Neural progenitor cell (in vitro differentiated cells): ENCODE measurements around the gene SPATA19. TPM values are rescaled to one million over a fixed set of nuclear protein-coding genes. Genes with fewer than 3 reads are reported as not detected.

ENCODE experiments used
- DNase-seq: peaks from one replicate; pipeline ENCODE4 v3.0.0-alpha.2; 2016; ENCODE audit warnings: low spot score
- H2AFZ ChIP-seq: fragments of 200-600 bp; sonication (generic); replicated peaks from 2 replicates; pipeline ENCODE4 v1.6.1; 2016; ENCODE audit warnings: antibody characterized with exemption
- H3F3A ChIP-seq: fragments of 200-600 bp; sonication (generic); 2 replicates; pipeline ENCODE4 v1.6.1; 2016; ENCODE audit warnings: antibody characterized with exemption, low read depth
- H3K27ac ChIP-seq: fragments of 200-600 bp; sonication (generic); 2 replicates; pipeline ENCODE4 v1.5.1; 2016; ENCODE audit warnings: mild to moderate bottlenecking
- H3K27me3 ChIP-seq: fragments of 200-600 bp; sonication (generic); 2 replicates; pipeline ENCODE4 v1.6.1; 2016; ENCODE audit warnings: mild to moderate bottlenecking, moderate library complexity
- H3K36me3 ChIP-seq: fragments of 200-600 bp; sonication (generic); 2 replicates; pipeline ENCODE4 v1.5.1; 2016
- H3K4me1 ChIP-seq: fragments of 200-600 bp; sonication (generic); 2 replicates; pipeline ENCODE4 v1.6.1; 2016; ENCODE audit warnings: mixed run types
- H3K4me2 ChIP-seq: fragments of 200-600 bp; sonication (generic); 2 replicates; pipeline ENCODE4 v1.6.1; 2016
- H3K4me3 ChIP-seq: fragments of 200-600 bp; sonication (generic); 2 replicates; pipeline ENCODE4 v1.5.1; 2016
- H3K79me2 ChIP-seq: fragments of 200-600 bp; sonication (generic); 2 replicates; pipeline ENCODE4 v1.6.1; 2016; ENCODE audit warnings: low read depth
- H3K9ac ChIP-seq: fragments of 200-600 bp; sonication (generic); 2 replicates; pipeline ENCODE4 v1.6.1; 2016
- H3K9me3 ChIP-seq: fragments of 200-600 bp; sonication (generic); 2 replicates; pipeline ENCODE4 v1.5.1; 2016; ENCODE audit warnings: low read depth
- H4K20me1 ChIP-seq: fragments of 200-600 bp; sonication (generic); 2 replicates; pipeline ENCODE4 v1.6.1; 2016; ENCODE audit warnings: low read depth
- H3K27ac Mint-ChIP-seq: 3 replicates; pipeline ENCODE4 v1.8.0; 2021; ENCODE audit warnings: mixed read lengths
- H3K27me3 Mint-ChIP-seq: 2 replicates; pipeline ENCODE4 v1.8.0; 2022; ENCODE audit warnings: low read depth, mild to moderate bottlenecking, inconsistent platforms, moderate library complexity, mixed read lengths; ENCODE audit not compliant: insufficient read depth
- H3K36me3 Mint-ChIP-seq: 3 replicates; pipeline ENCODE4 v1.8.0; 2021; ENCODE audit warnings: mixed read lengths
- H3K4me1 Mint-ChIP-seq: 3 replicates; pipeline ENCODE4 v1.8.0; 2021; ENCODE audit warnings: mixed read lengths
- H3K4me3 Mint-ChIP-seq: 3 replicates; pipeline ENCODE4 v1.8.0; 2021; ENCODE audit warnings: mild to moderate bottlenecking, moderate library complexity, mixed read lengths
- H3K9me3 Mint-ChIP-seq: 3 replicates; pipeline ENCODE4 v1.8.0; 2020; ENCODE audit warnings: mixed read lengths
- CTCF ChIP-seq: fragments of 200-600 bp; sonication (generic); IDR thresholded peaks from 2 replicates; pipeline ENCODE4 v1.5.1; 2017; ENCODE audit warnings: antibody characterized with exemption, mild to moderate bottlenecking
- EZH2 ChIP-seq: fragments of 200-600 bp; sonication (generic); IDR thresholded peaks from 2 replicates; pipeline ENCODE4 v1.6.1; 2017; ENCODE audit warnings: antibody characterized with exemption, mild to moderate bottlenecking, moderate library complexity
- EZH2phosphoT487 ChIP-seq: fragments of 200-600 bp; sonication (generic); IDR thresholded peaks from 2 replicates; pipeline ENCODE4 v1.6.1; 2017; ENCODE audit warnings: antibody characterized with exemption
- total RNA-seq: library from RNA; depleted of rRNA; stranded (reverse); fragments of >200 nt; gene quantifications from 2 replicates; pipeline ENCODE4 v1.2.3, GENCODE V29; 2015; ENCODE audit warnings: low replicate concordance

The SPATA19 gene
- total RNA-seq, 1 donor from 2014 or later, result not detected

- peaks cover 15% of the 10 kb centered on the region for H3K27me3 Mint-ChIP-seq
- H3K4me3 Mint-ChIP-seq, result no peak overlapping the region
- no peaks in the 10 kb centered on the region for H3K36me3 Mint-ChIP-seq
- Histone ChIP-seq H3K4me1 (no peaks in the 10 kb centered on the region), H3F3A (no peaks in the 10 kb centered on the region), H3K9me3 (no peaks in the 10 kb centered on the region), H3K36me3 (no peaks in the 10 kb centered on the region), H3K9ac (no peak overlapping the region), H3K27ac (no peak overlapping the region), H4K20me1 (no peaks in the 10 kb centered on the region), H3K79me2 (no peaks in the 10 kb centered on the region), H3K4me2 (no peak overlapping the region), H3K4me3 (no peak overlapping the region), H2AFZ (no peak overlapping the region), H3K27me3 (no peaks in the 10 kb centered on the region)
- no peaks in the 10 kb centered on the region for H3K4me1 Mint-ChIP-seq
- no peak for DNase-seq
- no peak for TF ChIP-seq CTCF
- no peak for TF ChIP-seq EZH2phosphoT487
- no peak for TF ChIP-seq EZH2
- H3K9me3 Mint-ChIP-seq, result peaks cover 3% of the 10 kb centered on the region
- no peak overlapping the region for H3K27ac Mint-ChIP-seq
These were observed 17.8 kb downstream of the SPATA19 start for GRCh38 chr11:133827556-133827955.

DNA sequence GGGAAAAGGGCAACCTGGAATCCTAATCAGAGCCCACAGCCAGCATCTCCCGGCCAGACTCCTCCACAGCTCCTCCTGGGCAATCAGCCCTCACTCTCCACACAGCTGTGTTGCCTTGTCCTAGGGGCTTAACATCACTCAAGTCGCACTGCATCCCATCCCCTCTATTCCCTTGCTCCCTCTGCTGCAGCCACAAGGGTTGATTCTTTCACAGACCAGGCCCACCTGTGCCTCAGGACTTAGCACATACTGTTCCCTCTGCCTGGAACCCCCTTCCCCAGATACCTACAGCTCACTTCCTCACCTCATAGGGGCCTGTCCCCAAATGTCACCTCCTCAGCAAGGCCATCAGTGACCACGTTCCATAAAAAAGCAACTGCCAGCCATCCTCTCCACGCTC, 18.4 kb downstream of the SPATA19 start:
- H3K27me3 ChIP-seq, result no peaks in the 10 kb centered on the region
- H3F3A ChIP-seq, result no peaks in the 10 kb centered on the region
- no peak overlapping the region for H3K9ac ChIP-seq
- H3K9me3 Mint-ChIP-seq, result no peaks in the 10 kb centered on the region
- H3K36me3 ChIP-seq, result no peaks in the 10 kb centered on the region
- no peak overlapping the region for H2AFZ ChIP-seq
- H3K4me2 ChIP-seq, result no peak overlapping the region
- no peak overlapping the region for H3K27ac ChIP-seq
- no peaks in the 10 kb centered on the region for H3K4me1 Mint-ChIP-seq
- no peak for DNase-seq
- H3K9me3 ChIP-seq, result no peaks in the 10 kb centered on the region
- H4K20me1 ChIP-seq, result no peaks in the 10 kb centered on the region
- no peak overlapping the region for H3K27ac Mint-ChIP-seq
- TF ChIP-seq CTCF, result no peak
- no peak for TF ChIP-seq EZH2phosphoT487
- TF ChIP-seq EZH2, result no peak
- peaks cover 10% of the 10 kb centered on the region for H3K27me3 Mint-ChIP-seq
- no peaks in the 10 kb centered on the region for H3K79me2 ChIP-seq
- H3K4me3 ChIP-seq, result no peak overlapping the region
- no peaks in the 10 kb centered on the region for H3K36me3 Mint-ChIP-seq
- H3K4me1 ChIP-seq, result no peaks in the 10 kb centered on the region
- no peak overlapping the region for H3K4me3 Mint-ChIP-seq

DNA sequence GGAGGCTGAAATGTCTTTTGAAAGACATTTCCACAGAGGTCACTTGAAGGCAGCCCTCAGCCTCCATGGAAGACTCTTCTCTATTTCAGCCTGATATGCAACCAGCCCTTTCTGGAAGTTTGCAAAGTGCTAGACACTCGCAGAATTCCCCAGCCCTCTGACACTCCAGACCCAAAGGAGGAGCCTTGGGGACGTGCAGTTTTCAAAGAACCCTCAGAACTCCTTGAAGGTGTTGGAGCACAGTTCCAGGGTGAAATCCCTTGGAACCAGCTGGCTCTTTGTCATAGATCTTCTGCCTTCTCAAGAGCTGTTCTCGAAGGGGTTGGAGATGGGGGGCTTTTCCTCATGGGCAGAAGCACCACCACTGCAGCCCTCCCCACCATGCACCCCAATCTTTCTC, 19.6 kb downstream of the SPATA19 start:
- Mint-ChIP-seq H3K27ac (no peak overlapping the region), H3K4me1 (peaks cover 1% of the 10 kb centered on the region), H3K4me3 (no peak overlapping the region), H3K27me3 (peaks cover 4% of the 10 kb centered on the region), H3K36me3 (no peaks in the 10 kb centered on the region), H3K9me3 (peaks cover 2% of the 10 kb centered on the region)
- no peak overlapping the region for H2AFZ ChIP-seq
- H3K4me3 ChIP-seq, result no peak overlapping the region
- no peaks in the 10 kb centered on the region for H4K20me1 ChIP-seq
- no peak for DNase-seq
- H3K27ac ChIP-seq, result no peak overlapping the region
- H3K36me3 ChIP-seq, result no peaks in the 10 kb centered on the region
- H3K4me2 ChIP-seq, result no peak overlapping the region
- TF ChIP-seq CTCF, result no peak
- TF ChIP-seq EZH2phosphoT487, result no peak
- no peak for TF ChIP-seq EZH2
- no peaks in the 10 kb centered on the region for H3K9me3 ChIP-seq
- H3K27me3 ChIP-seq, result no peaks in the 10 kb centered on the region
- no peak overlapping the region for H3K9ac ChIP-seq
- no peaks in the 10 kb centered on the region for H3F3A ChIP-seq
- no peaks in the 10 kb centered on the region for H3K79me2 ChIP-seq
- H3K4me1 ChIP-seq, result no peaks in the 10 kb centered on the region

GRCh38 chr11:133825156-133825555, 20.2 kb downstream of the SPATA19 start:
- no peak overlapping the region for H3K4me2 ChIP-seq
- H3K27me3 ChIP-seq, result no peaks in the 10 kb centered on the region
- Mint-ChIP-seq H3K4me1 (peaks cover 6% of the 10 kb centered on the region), H3K9me3 (peaks cover 3% of the 10 kb centered on the region), H3K36me3 (no peaks in the 10 kb centered on the region), H3K4me3 (no peak overlapping the region), H3K27ac (no peak overlapping the region), H3K27me3 (peaks cover 4% of the 10 kb centered on the region)
- H3K4me1 ChIP-seq, result no peaks in the 10 kb centered on the region
- H3K9ac ChIP-seq, result no peak overlapping the region
- H3K36me3 ChIP-seq, result no peaks in the 10 kb centered on the region
- H4K20me1 ChIP-seq, result no peaks in the 10 kb centered on the region
- H3K4me3 ChIP-seq, result no peak overlapping the region
- no peaks in the 10 kb centered on the region for H3K9me3 ChIP-seq
- H2AFZ ChIP-seq, result no peak overlapping the region
- no peak overlapping the region for H3K27ac ChIP-seq
- no peak for DNase-seq
- H3K79me2 ChIP-seq, result no peaks in the 10 kb centered on the region
- TF ChIP-seq EZH2 (no peak), EZH2phosphoT487 (no peak), CTCF (no peak)
- no peaks in the 10 kb centered on the region for H3F3A ChIP-seq
